ENCODE measurements around the gene TMEM115. TPM values are rescaled to one million over a fixed set of nuclear protein-coding genes. Genes with fewer than 3 reads are reported as not detected.

The TMEM115 gene
- total and polyA plus RNA-seq, 9 of the 15 experiments (the other 6 are each of a cell fraction or from before 2014, with no cell fraction given): 1.6 to 26.9 (median 14.1) TPM

DNA sequence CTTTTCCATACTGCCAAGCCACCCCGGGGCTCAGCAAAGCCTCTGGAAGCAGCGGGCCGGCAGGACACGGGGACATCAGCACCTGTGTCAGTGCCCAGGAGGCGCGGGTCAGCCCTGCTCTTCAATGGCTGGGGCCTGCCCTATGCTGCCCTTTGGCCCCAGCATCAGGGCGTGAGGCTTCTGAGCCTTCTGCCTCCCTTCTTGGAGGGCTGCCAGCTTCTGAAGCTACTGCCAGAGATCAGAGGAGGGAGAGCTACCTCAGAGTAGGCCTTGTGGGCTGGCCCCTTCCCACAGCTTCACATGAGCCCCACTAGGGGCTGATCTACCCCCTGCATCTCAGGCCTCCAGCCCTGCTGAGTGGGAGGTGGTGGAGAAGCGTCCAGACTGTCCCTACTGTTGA, 13.0 kb upstream of the TMEM115 start:
- intact Hi-C loops (cut with micrococcal nuclease): loop anchor here (5.0 kb wide), 1 partner anchor 170 kb away; no protein-coding TSS in a partner anchor
- 6% methylated on average over 8 of the region's 8 CpGs for WGBS (ENCODE audit: insufficient coverage, low coverage, missing lambda C conversion rate)
- ChIA-PET CTCF (ENCODE audit: low intra/inter-chr PET ratio) (no interaction called here), POLR2A (no interaction called here)
- TF ChIP-seq ZBTB7A (IDR thresholded peaks at IDR 0.05; ENCODE audit: borderline replicate concordance, control insufficient read depth, low read depth, low read length) (0 out of 2 replicates have a peak, but pooled peaks have one; percentile 33), PHB2 (IDR thresholded peaks at IDR 0.05; ENCODE audit: low read depth) (no peak), NFIC (IDR thresholded peaks at IDR 0.05) (peak; percentile 85)
- TF ChIP-seq, protein P1, sequence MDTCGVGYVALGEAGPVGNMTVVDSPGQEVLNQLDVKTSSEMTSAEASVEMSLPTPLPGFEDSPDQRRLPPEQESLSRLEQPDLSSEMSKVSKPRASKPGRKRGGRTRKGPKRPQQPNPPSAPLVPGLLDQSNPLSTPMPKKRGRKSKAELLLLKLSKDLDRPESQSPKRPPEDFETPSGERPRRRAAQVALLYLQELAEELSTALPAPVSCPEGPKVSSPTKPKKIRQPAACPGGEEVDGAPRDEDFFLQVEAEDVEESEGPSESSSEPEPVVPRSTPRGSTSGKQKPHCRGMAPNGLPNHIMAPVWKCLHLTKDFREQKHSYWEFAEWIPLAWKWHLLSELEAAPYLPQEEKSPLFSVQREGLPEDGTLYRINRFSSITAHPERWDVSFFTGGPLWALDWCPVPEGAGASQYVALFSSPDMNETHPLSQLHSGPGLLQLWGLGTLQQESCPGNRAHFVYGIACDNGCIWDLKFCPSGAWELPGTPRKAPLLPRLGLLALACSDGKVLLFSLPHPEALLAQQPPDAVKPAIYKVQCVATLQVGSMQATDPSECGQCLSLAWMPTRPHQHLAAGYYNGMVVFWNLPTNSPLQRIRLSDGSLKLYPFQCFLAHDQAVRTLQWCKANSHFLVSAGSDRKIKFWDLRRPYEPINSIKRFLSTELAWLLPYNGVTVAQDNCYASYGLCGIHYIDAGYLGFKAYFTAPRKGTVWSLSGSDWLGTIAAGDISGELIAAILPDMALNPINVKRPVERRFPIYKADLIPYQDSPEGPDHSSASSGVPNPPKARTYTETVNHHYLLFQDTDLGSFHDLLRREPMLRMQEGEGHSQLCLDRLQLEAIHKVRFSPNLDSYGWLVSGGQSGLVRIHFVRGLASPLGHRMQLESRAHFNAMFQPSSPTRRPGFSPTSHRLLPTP (IDR thresholded peaks at IDR 0.05; ENCODE audit: borderline replicate concordance, extremely low read depth, insufficient read length): no peak
- Histone ChIP-seq H4K20me1 (replicated peaks; ENCODE audit: control insufficient read depth, insufficient read depth, low read length) (no peaks in the 10 kb centered on the region), H3K4me2 (ENCODE audit: insufficient read depth, low read length) (no peak overlapping the region), H3K27ac (ENCODE audit: extremely low read depth, low read depth, low read length) (no peak overlapping the region), H3K9me1 (ENCODE audit: control insufficient read depth, insufficient read depth, low read length) (no peaks in the 10 kb centered on the region), H2AFZ (ENCODE audit: low read depth, low read length) (no peak overlapping the region), H3K36me3 (ENCODE audit: control insufficient read depth, insufficient read depth, low read length) (no peaks in the 10 kb centered on the region), H3K27me3 (ENCODE audit: control insufficient read depth in 2 of 2, insufficient read depth in 2 of 2, low read length in 2 of 2) (no peaks in the 10 kb centered on the region), H3K9ac (ENCODE audit: insufficient read depth in 1 of 2, low read depth in 2 of 2, low read length in 2 of 2) (peak overlapping the region in 1 of 2 experiments; percentile 71; a peak in 2 of 4 replicates), H3K79me2 (ENCODE audit: control insufficient read depth, insufficient read depth, low read length) (no peaks in the 10 kb centered on the region), H3K4me1 (replicated peaks in 1 of 2; ENCODE audit: control insufficient read depth in 2 of 2, insufficient read depth in 2 of 2, low read length in 2 of 2) (peaks cover 13 to 41% of the 10 kb centered on the region in 2 experiments; a peak in 4 of 5 replicates), H3K9me3 (replicated peaks; ENCODE audit: control insufficient read depth, insufficient read depth, low read depth, low read length) (no peaks in the 10 kb centered on the region), H3K4me3 (no peak overlapping the region)
- BruUV-seq (replicated peaks): no TSS peak
- FAIRE-seq: peak; percentile 78
- ATAC-seq: peak; percentile 69
- in situ Hi-C loops (cut with MboI): no loop called here
- DNase-seq (ENCODE audit: extremely low read depth in 1 of 4, low spot score in 3 of 4): peak; percentile 60 to 70 (median 66)
